NOMO-1 (cell line): ENCODE measurements around the gene LRRC30.
"Not testable (repeated sequence)": the region's sequence is repeated elsewhere in the genome, so short reads cannot be mapped to it uniquely, and the experiment has no call there.

Source experiments
- DNase-seq, 2 experiments: peaks; one replicate each; lab custom pipeline; 2025; ENCODE audit not compliant: unreplicated experiment in 2 of 2; lab: John Stamatoyannopoulos, UW

LRRC30 gene

GRCh38 chr18:7230626-7231349, at the start of gene LRRC30:
TSS of gene LRRC30 (plus strand) at chr18:7231089. CDS start at chr18:7231139, 50 bp downstream.
- DNase-seq, result no peak

DNA sequence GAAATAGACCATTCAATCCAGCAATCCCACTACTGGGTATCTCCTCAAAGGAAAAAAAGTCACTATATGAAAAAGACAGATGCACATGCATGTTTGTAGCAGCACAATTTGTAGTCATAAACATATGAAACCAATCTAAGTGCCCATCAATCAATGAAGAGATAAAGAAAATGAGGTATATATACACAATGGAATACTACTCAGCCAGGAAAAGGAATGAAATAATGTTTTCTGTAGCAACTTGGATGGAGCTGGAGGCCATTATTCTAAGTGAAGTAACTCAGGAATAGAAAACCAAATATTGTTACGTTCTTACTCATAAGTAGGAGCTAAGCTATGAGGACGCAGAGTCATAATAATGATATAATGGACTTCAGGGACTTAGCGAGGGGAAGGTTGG, 45.2 kb upstream of the LRRC30 start:
- no peak for DNase-seq

DNA sequence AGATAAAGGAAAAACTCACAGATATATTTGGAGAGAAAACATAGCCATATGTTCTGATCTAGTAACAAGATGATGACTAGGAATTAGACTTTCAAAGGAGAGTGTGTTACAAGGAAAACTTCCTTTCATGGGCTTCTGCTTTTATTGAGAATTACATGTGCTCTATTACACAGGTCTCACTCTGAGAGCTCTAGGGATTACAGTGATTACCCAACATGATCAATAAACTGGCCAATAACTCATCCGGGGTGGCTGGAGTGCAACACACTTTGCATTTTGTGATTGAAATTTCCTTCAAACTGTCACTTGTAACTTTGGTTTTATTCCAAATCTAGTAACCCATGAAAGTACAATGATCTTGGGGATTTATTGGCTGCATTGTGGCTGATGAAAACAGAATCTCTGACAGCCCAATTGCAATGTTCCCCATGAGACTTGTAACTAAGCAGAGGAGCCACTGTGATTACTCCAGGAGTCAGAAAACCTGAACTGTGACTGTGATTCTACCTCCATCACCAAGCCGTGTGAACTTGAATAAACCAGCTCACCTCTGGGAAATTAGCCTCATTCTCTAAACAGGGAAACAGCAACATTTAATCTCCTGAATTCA, 40.2 kb upstream of the LRRC30 start:
- DNase-seq, result no peak

- no peak for DNase-seq
Observed at GRCh38 chr18:7191736-7192135, 39.2 kb upstream of the LRRC30 start.

DNA sequence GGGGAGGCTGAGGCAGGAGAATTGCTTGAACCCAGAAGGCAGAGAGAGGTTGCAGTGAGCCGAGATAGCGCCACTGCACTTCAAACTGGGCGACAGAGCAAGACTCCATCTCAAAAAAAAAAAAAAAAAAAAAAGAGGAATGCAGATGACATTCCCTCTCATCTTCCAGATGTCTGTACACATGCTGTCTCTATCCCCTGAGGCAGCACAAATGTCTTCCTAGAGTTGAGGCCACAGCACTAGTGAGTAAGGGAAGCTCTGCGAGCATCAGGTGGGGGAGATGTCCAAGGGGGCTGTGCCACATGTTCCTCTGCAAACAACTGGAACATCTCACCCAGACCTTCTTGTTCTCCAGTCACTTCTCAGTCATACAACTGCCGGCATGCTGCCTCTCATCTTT, 35.6 kb upstream of the LRRC30 start:
- DNase-seq, result no peak

DNA sequence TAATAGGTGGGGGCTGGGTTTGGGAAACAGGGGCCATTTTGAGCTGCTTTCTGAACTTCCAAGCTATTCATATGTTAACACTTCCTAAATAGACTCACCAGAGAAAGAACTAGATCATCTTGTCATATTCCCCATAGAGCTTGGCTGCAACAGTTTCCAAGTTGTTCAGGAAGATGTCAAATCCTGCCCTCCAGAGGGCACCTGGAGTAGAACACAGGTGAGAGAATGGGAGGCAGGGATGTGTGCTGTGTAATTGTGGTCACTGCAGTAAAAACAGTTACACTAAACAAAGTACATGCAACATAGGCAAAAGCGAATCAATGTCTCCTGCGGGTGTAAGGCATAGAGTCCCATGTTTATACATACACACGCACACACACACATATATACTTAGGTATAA, 34.5 kb upstream of the LRRC30 start:
- DNase-seq, result no peak

DNA sequence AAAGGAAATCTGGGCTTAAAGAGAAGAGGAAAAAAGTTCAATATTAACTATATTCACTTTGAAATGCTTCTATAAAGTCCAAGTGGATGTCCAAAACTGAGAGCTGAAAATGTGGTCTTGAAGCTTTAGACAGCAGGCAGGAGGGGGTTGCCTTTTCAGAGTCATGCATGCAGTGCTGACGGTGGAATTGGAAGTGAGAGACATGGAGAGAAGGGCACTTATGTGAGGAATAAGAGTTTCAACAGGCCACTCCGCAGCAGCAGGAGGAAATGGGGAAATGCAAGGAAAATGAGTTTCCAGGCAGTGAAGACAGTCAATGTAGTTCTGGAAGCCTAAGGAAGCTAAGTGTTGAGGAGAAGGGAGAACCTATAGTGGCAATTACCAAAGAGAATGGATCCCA, 33.0 kb upstream of the LRRC30 start:
- no peak for DNase-seq

DNA sequence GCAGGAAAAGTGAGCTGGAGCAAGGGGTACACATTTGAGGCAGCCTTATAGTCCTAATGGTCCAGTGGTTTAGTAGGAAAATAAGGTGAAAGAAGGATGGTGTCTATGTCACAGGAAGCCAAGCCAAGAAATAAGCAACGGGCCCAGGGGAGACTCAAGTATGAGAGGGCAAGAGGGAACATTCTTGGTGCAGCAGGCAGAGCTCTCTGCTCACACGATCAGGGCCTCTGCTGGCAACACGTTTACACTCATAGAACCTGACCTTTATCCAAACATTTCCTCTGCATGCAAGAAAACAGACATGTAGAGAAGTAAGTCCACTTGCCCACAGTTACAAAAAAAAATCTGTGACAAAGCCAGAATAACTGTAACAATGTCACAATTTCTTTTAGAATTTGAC, 32.6 kb upstream of the LRRC30 start:
- no peak for DNase-seq

GRCh38 chr18:7201096-7201495, 29.8 kb upstream of the LRRC30 start:
- DNase-seq, result no peak

DNA sequence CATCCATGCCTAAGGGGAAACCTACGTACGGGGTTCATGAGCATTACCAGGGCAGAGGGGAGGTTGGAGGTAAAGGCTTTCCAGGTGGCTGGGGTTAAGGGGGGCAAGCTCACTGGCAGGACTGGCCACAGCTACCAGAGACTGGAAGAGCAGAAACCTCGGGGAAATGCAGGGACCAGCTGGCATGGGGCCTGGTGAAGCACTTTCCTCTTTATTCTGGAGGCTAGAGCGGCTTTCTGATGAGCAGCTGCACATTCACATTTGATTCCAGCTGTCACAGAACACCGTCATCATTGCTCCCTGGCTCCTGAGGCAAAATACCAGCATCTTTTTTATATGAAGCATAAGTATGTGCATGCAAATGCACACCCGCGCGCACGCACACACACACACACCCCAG, 28.7 kb upstream of the LRRC30 start:
- DNase-seq, result no peak

GRCh38 chr18:7203601-7204000, 27.3 kb upstream of the LRRC30 start:
- DNase-seq, result not testable (repeated sequence)

DNA sequence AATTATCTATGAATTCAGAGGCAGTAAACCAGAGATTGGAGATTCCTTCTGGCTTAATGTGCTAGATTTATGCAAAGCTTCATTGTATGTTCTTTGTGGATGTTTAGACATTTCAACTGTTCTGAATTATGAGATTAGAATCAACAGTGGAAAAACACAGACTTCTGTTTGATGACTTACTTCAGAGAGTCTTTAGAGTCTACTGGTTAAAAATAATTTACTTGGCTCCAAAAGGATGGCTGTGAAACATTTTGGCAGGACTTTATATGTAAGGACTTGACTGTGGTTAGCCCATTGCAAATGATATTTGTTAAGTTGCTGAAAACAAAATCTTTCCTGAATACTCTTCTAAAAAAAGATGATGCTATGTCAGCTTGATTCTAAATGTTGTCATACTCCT, 25.5 kb upstream of the LRRC30 start:
- no peak for DNase-seq

GRCh38 chr18:7206217-7206616, 24.7 kb upstream of the LRRC30 start:
- no peak for DNase-seq

- DNase-seq, result no peak
Observed at GRCh38 chr18:7207366-7207915, 23.4 kb upstream of the LRRC30 start.

DNA sequence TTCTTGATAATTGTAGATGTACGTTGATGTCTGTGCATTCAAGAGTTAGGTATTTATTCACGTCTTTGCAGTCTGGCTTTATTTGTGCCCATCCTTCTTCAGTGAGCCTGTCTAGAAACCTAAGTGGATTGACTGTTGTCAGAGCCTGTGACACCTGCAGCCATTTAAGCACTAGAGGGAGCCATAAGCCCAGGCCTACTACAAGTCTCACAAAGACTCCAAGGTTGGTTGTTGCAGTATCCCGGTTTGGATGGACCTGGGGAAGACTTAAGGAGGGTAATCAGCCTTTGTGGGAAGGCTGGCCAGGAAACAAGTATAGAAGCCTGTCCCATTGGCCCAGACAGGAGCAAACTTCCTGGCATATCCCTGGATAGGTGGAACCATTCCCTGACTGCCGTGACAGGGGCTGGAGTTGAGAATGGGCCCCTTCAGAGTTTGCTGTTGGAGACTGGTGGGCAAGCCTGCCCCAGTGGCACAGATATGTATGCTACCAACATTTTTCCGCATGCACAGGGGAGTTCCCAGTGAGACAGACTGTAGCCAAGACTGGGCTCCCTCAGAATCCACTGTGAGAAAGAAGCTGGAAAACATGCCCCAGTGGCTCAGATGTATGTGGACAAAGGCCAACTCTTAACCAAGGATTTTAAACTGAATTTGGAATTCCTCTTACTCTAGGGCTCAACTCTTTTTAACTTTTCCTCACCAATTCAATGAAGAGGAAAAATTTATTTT, 9.3 kb upstream of the LRRC30 start:
- peak; percentile 0 to 35 for DNase-seq

- no peak for DNase-seq
Observed at GRCh38 chr18:7224198-7224597, 6.7 kb upstream of the LRRC30 start.

- DNase-seq, result no peak
Observed at GRCh38 chr18:7232218-7232617, 1.3 kb downstream of the LRRC30 start.

- no peak for DNase-seq
Observed at GRCh38 chr18:7233134-7233810, 2.4 kb downstream of the LRRC30 start.

DNA sequence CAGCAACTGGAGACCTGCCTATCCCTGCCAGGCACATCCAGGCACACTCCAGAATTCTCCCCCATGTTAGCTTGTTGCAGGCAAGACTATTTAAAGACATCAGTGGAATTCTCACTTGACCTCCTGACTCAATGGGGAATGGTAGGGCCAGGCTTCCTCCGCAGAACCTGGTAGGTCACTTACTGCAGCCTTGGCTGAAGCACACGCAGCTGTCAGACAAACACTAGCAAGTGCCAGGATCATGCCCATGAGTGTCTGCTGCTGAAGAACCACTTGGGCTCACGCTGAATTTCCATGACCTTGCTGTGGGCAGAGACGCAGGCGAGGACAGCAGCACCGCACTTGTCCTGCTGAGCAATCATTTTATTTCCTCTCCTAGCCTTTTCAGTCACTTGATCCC, 3.2 kb downstream of the LRRC30 start:
- no peak for DNase-seq

DNA sequence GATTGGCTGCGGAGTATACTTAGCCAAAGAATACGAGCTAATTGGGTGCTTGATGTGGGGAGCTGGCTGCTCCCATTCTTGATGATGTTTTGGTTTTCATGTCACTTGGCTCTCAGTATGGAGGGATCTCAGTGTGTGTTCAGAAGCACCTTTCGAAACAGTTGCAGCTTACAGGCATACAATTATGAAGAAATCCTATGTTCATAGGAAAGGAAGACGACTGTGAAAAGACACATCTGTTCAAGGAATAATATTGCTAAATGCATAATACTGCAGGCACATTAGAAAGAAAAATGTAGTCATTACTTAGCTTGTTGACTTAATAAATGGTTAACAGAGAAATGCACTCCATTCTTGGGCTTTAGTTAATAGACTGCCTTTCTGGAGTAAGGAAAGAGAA, 4.1 kb downstream of the LRRC30 start:
- no peak for DNase-seq

- DNase-seq, result no peak
Observed at GRCh38 chr18:7236072-7236471, 5.2 kb downstream of the LRRC30 start.
